GM18526 (cell line): ENCODE results near the gene CSN3.
"Not testable (repeated sequence)": the region's sequence is repeated elsewhere in the genome, so short reads cannot be mapped to it uniquely, and the experiment has no call there.

Source experiments
- POLR2A ChIP-seq: IDR thresholded peaks from 3 replicates; pipeline ENCODE4 v1.6.1; 2011; ENCODE audit not compliant: insufficient read length; ENCODE audit errors: extremely low read depth

Gene CSN3

GRCh38 chr4:70242297-70242696 lies at the start of gene CSN3:
Gene CSN3 (plus strand): TSS chr4:70242597. CDS start chr4:70244820, 2,223 bp downstream.
- not testable (repeated sequence) for TF ChIP-seq POLR2A

DNA sequence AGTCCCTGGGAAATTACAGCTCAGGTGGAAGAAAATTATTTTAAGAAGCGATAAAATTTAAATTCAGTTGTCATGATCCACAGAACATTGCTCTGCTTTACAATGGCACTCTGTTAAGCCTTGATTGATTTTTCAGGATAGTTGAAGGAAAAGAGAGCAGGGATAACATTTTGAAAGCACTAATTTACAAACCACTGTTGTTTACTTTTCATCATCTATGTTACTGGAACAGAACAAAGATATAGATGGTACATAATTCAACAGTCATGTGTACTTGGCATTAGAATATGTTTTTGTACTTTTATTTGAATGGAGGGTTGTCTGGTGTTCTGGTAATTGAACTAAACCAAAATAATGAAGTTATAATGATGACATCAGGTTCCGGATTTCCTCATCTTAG lies 49.5 kb upstream of the CSN3 start:
- no peak for TF ChIP-seq POLR2A

DNA sequence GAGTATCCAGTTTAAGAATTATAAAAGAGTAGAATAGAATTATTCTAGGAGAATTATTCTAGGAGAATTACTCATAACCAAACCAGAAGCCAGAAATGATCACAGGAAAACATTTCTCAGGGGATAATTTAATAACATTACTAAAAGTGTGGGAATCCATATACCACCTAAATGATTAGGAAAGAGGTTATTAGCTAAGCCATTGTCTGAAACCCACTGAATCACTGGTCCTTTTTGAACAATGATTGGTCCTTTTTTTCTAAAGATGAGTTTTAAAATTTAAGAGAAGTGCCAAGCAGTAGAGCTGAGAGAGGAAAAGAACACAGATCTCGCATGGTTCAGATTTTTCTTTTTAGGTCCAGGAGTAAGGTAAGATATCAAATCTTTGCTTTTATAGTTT lies 47.0 kb upstream of the CSN3 start, which contains the start of gene ODAM:
Gene ODAM (plus strand): TSS at position 301 of the 400 bp plus-strand sequence. CDS start 819 bp downstream, outside the sequence.
- TF ChIP-seq POLR2A: no peak

DNA sequence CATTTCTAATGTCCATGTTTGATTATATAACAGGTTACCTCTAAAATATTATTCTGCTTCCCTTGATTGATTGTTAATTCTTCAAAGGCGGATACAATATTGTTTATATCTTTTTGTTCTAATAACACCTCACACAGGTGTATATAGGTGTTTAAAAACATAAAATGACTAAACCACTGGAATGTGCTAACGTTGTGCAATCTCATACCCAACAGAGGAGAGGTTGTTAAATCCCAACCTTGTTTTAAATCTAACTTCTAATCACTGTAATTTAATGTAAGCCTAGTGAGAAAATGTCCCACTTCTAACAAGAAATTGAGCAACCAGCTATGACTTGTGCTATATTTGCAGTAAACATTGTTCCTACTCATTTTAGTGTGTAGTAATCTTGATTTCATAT lies 45.5 kb upstream of the CSN3 start:
- TF ChIP-seq POLR2A: no peak

GRCh38 chr4:70197842-70198241 lies 44.6 kb upstream of the CSN3 start:
- no peak for TF ChIP-seq POLR2A

- no peak for TF ChIP-seq POLR2A
These were observed 38.8 kb upstream of the CSN3 start for GRCh38 chr4:70203601-70204000.

DNA sequence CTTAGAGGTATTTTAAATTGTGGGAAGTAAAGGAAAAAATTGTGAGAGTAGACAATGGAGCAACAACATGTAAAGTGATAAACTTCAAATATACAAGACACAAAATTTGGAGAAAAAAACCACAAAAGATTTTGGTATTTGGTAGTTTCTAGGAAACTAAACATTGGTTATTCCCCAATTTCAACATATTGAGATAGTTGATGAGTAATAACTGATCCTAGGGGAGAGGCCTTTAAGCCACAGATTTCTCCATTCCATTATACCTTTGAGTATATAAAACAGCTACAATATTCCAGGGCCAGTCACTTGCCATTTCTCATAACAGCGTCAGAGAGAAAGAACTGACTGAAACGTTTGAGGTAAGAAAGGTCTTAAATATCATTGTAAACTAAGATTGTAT lies 16.6 kb upstream of the CSN3 start, which contains the start of gene FDCSP:
Gene FDCSP (plus strand): TSS at position 301 of the 400 bp plus-strand sequence. CDS start 5,071 bp downstream, outside the sequence.
- no peak for TF ChIP-seq POLR2A

- TF ChIP-seq POLR2A: no peak
These were observed 6.3 kb upstream of the CSN3 start for GRCh38 chr4:70236125-70236524.

- no peak for TF ChIP-seq POLR2A
These were observed 3.1 kb upstream of the CSN3 start for GRCh38 chr4:70239131-70239883.

DNA sequence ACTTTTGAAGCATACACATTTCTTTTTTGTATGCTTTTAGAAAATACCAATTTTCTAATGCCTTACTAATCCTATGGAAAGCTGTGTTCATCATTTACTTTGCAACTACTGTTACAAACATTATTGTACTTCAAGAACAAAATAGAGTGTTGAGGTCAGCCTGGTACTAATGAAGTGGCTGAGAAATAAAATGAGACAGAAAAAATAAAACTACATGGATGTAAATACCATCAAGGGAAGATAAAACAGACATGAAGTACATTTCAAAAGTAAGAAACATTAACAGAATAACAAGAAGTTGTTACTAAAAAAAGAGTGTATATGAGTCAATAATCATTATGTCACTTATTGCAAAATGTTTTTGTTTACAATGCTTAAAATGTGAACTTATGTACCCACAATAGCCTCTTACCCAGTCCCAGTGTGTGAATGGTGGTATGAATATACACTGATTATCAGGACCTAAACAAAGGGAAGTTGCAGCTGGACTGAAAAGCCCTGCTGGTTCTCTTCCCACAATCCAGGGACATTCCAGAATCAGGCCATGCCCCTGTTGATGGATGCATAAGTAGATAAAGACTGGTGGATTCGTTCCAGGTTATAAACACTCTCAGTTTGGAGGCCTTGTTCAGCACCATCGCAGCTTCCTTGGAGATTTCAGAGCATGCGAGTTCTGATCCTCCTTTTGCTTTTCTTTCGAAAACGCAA lies 2.4 kb upstream of the CSN3 start:
- no peak for TF ChIP-seq POLR2A

DNA sequence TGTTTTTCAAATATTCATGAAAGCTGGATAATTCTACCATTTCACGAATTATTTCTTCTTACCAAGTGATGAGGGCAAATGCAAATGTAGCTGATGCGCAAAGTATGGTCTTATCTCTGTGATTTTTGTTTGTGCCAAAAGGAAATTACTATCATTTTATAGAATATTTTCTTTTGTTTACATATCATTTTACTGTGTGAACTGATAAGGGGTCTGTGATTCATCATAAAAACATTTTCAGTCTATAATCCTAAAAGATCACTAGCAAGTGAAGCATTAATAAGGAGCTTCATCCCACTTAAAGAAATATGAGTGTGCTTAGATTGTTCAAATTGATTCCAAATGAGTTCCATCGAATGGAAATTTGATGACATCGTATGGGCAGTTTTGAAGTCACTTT lies 694 bp downstream of the CSN3 start:
- TF ChIP-seq POLR2A: no peak

DNA sequence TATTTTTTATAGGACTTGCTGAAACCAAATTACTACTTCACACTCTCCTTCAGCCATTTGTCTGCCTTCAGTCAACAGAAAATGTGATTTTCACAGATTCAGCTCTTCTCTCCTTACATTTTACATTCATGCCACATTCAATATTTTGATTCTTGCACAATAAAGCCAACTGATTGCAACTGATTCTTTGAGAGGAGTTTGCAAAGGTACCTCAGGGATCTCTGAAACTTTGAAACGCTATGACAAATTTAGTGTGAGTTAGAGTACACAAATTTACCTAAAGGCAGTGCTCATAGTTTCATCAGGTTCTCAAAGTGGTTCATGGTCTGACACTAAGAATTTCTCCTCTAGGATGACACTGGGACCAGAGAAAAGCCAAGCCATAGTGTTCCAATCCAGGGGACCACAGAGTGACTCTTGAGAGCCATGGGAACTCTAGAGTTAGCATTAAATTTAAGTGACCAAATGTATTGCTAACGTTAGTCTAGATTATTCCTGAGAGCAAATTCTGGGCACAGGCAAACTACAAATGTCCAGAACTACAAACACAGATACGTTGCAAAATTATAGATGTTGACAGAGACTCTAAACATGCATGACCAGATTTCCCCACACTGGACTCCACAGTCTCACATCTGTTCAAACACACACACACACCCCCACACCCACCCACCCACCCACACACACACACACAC lies 9.0 kb downstream of the CSN3 start:
- TF ChIP-seq POLR2A: no peak

DNA sequence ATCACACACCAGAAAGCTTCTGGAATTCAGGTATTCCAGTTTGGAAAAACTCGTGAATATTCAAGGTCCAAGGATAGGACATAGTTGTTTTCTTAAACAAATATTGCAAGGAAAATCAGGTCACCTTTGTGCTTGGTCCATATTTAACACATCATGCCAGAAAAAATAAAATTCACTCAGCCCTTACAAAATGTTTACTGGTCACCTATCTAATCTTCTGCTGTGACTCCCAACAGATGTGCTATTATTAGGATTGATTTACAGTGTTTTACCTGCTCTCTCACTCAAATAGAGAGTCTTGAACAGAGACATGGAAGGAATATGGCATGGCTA lies 9.5 kb downstream of the CSN3 start:
- TF ChIP-seq POLR2A: no peak

- TF ChIP-seq POLR2A: no peak
These were observed 27.3 kb downstream of the CSN3 start for GRCh38 chr4:70269674-70270073.

DNA sequence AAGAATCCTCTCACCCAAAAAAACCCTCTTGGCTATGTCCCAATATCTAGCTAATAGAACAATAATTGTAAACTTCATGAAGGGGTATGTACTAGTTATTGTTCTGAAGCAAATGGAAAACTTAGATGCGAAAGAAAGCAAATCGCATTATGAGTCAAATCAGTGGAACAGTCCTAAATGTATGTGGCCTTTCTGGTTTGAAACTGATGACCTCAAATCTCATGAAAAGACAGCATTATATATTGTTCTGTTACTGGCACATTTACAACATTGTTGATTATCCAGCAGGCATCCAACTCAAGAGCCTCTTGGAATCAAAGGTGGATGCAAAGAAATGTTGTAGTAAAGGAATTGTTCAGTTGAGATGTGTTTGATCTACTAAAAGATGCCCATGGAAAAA lies 34.7 kb downstream of the CSN3 start:
- TF ChIP-seq POLR2A: no peak

DNA sequence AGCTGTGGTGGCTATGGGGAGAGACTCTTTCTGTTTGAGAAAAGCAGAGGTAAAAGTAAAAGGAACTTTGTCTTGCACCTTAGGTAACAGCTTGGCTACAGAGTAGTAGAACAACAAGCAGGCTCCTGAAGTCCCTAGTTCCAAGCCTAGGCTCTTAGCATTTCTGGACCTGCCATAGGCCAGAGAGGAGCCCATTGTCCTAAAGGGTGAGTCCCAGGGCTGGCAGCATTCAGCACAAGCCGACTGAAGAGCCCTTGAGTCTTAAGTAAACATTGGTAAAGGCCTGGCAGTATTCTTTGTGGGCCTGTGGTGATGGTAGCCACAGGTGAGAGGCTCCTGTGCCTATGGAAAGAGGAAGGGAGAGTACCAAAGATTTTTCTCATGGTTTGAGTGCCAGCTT lies 38.2 kb downstream of the CSN3 start:
- TF ChIP-seq POLR2A: no peak
